Gastroesophageal sphincter (tissue), 3 donors: Measurements from ENCODE around the gene SLX1B.
"Not testable (repeated sequence)": the region's sequence is repeated elsewhere in the genome, so short reads cannot be mapped to it uniquely, and the experiment has no call there.

Experiments used
- CTCF ChIP-seq, 4 experiments: fragments of 200-600 bp in 2 of 4; fragments of 450-650 bp in 2 of 4; sonication (generic) in 1 of 4; IDR thresholded peaks; one replicate each; pipeline ENCODE4 v1.5.1; 2017 to 2019; ENCODE audit warnings: antibody characterized with exemption in 4 of 4, mild to moderate bottlenecking in 2 of 4, moderate library complexity in 2 of 4
- EP300 ChIP-seq: sonication (generic); formaldehyde crosslinking; IDR thresholded peaks from one replicate; pipeline ENCODE4 v1.6.1; 2017; ENCODE audit warnings: antibody characterized with exemption, mild to moderate bottlenecking
- POLR2A ChIP-seq, 2 donors: fragments of 450-650 bp; IDR thresholded peaks; one replicate each; pipeline ENCODE4 v1.6.1; 2017; ENCODE audit warnings: antibody characterized with exemption in 2 of 2, mild to moderate bottlenecking in 2 of 2, moderate library complexity in 1 of 2
- POLR2AphosphoS5 ChIP-seq: sonication (generic); formaldehyde crosslinking; IDR thresholded peaks from one replicate; pipeline ENCODE4 v1.6.1; 2017; ENCODE audit warnings: antibody characterized with exemption

DNA sequence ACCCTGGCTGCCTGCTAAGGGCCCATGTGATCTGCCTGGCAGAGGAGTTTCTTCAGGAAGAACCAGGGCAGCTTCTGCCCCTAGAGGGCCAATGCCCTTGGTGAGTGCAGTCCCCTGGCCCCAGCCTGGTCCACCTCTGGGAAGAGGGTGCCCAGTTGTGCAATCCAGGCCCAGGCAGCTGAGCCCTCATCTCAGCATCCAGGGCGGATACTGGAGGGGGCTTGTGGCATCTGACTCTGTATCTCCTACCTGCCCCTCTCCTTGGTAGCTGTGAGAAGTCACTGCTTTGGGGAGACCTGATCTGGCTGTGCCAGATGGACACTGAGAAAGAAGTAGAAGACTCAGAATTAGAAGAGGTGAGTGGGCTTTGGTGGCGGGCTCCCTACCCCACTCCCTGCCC, 3.3 kb downstream of the SLX1B start:
- not testable (repeated sequence) for TF ChIP-seq POLR2A (IDR thresholded peaks at IDR 0.05); CTCF (IDR thresholded peaks at IDR 0.05); EP300; POLR2AphosphoS5
